ENCODE data around the gene SPPL2A. TPM values are rescaled to one million over a fixed set of nuclear protein-coding genes. Genes with fewer than 3 reads are reported as not detected.

SPPL2A gene
- total and polyA plus RNA-seq, 10 donors, result 18.0 to 425 (median 113) TPM

DNA sequence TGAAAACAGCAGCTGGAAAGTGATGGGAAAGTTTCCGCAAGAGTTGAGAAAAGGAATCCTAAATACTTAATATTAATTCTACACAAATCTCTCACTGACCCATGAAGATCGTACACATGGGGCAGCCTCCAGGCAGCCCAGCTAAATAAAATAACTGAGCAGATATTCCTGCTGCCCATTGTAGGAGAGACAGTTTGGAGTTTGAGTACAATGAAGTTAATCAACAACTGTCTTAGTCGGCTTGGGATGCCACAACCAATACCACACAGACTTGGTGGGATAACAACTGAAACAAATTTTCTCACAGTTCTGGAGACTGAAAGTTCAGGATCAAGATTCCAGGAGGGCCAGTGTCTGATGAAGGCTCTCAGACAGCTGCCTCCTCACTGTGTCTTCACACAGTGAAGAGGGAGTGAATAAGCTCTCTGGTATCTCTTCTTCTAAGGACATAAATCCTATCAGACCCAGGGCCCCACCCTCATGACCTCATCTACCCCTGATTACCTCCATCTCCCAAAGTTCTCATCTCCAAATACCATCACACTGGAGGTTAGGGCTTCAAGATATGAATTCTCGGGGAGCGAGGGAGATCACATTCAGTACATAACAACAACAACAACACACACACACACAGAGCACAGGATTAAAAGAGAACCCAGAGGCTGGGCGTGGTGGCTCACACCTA, 88.6 kb downstream of the SPPL2A start:
- 86 to 94% (median 92%) methylated on average over 6 of the region's 6 CpGs for WGBS, 5 donors
- intact Hi-C loops (cut with DNase I; ENCODE audit: low total_unique reads), result loop anchor here (5.0 kb wide), 1 partner anchor 205 kb away; no protein-coding TSS in a partner anchor
- Histone ChIP-seq H3K27ac (no peak overlapping the region), H3K4me1 (peaks cover 0 to 79% (median 32%) of the 10 kb centered on the region in 6 donors), H3K9me3 (no peaks in the 10 kb centered on the region), H3K27me3 (replicated peaks in 1 of 7) (no peaks in the 10 kb centered on the region), H3K4me3 (no peak overlapping the region), H3K36me3 (peaks cover 0 to 51% (median 3%) of the 10 kb centered on the region in 6 donors)
- no peak for DNase-seq
- TF ChIP-seq POLR2AphosphoS5 (IDR thresholded peaks at IDR 0.05) (no peak), POLR2A (IDR thresholded peaks at IDR 0.05) (no peak)
- TF ChIP-seq, protein P1, sequence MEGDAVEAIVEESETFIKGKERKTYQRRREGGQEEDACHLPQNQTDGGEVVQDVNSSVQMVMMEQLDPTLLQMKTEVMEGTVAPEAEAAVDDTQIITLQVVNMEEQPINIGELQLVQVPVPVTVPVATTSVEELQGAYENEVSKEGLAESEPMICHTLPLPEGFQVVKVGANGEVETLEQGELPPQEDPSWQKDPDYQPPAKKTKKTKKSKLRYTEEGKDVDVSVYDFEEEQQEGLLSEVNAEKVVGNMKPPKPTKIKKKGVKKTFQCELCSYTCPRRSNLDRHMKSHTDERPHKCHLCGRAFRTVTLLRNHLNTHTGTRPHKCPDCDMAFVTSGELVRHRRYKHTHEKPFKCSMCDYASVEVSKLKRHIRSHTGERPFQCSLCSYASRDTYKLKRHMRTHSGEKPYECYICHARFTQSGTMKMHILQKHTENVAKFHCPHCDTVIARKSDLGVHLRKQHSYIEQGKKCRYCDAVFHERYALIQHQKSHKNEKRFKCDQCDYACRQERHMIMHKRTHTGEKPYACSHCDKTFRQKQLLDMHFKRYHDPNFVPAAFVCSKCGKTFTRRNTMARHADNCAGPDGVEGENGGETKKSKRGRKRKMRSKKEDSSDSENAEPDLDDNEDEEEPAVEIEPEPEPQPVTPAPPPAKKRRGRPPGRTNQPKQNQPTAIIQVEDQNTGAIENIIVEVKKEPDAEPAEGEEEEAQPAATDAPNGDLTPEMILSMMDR (IDR thresholded peaks at IDR 0.05 in 8 of 11, conservative IDR thresholded peaks at IDR 0.05 in 3 of 11), result no peak

DNA sequence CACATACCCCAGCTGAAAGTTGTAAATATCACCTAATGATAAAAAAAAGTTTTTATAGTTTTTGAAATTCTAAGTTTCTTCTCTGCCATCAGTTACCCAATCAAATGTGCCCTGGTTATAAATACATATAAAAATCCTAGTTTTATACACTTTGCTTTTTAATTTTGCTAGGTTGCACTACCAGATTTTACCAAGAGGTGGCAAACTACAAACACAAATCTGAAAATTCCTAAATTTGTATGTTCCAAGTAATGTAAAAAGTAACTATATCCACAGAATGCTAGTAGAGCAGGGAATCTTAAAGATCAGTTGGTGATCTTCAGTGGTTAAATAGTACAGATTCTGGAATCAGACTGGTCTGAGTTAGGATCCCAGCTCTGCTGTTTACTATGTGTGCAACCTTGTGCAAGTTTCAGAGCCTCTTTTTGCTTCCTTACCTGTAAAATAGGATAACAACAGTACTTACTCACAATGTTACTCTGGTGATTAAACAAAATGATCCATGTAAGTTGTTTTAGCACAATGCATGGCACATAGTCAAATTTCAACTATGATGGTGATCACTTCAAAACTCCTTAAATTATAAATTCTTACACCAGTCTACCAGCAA, 89.9 kb downstream of the SPPL2A start:
- intact Hi-C loops (cut with DNase I; ENCODE audit: low total_unique reads), result loop anchor here (5.0 kb wide), 1 partner anchor 207 kb away; no protein-coding TSS in a partner anchor
- Histone ChIP-seq H3K4me3 (no peak overlapping the region), H3K36me3 (peaks cover 0 to 46% (median 3%) of the 10 kb centered on the region in 6 donors), H3K9me3 (no peaks in the 10 kb centered on the region), H3K27me3 (replicated peaks in 1 of 7) (no peaks in the 10 kb centered on the region), H3K27ac (peak overlapping the region in 1 of 8 donors; percentile 4), H3K4me1 (peaks cover 0 to 74% (median 27%) of the 10 kb centered on the region in 6 donors)
- TF ChIP-seq, protein P1 (IDR thresholded peaks at IDR 0.05 in 8 of 11, conservative IDR thresholded peaks at IDR 0.05 in 3 of 11), result peak; percentile 62 to 82 (median 69)
- no peak for TF ChIP-seq POLR2AphosphoS5 (IDR thresholded peaks at IDR 0.05)
- no peak for DNase-seq

DNA sequence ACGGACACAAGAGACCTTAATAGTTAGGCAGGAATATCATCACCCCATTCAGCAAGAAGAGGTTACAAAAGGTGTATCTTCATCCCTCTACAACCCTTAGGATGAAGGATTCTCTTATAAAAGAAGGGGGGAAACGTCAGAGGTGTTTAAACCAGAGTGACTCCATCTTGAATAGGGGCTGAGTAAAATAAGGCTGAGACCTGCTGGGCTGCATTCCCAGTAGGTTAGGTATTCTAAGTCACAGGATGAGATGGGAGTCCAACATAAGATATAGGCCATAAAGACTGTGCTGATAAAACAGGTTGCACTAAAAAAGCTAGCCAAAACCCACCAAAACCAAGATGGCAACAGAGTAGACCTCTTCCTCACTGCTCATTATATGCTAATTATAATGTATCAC, 95.4 kb downstream of the SPPL2A start:
- Histone ChIP-seq H3K4me3 (no peak overlapping the region), H3K4me1 (peaks cover 0 to 35% (median 4%) of the 10 kb centered on the region in 6 donors), H3K27me3 (replicated peaks in 1 of 7) (no peaks in the 10 kb centered on the region), H3K36me3 (peaks cover 0 to 56% (median 3%) of the 10 kb centered on the region in 6 donors), H3K9me3 (no peaks in the 10 kb centered on the region), H3K27ac (no peak overlapping the region)
- TF ChIP-seq POLR2A (IDR thresholded peaks at IDR 0.05) (no peak), POLR2AphosphoS5 (IDR thresholded peaks at IDR 0.05) (no peak)
- TF ChIP-seq, protein P1 (IDR thresholded peaks at IDR 0.05 in 8 of 11, conservative IDR thresholded peaks at IDR 0.05 in 3 of 11), result no peak
- WGBS, 5 donors, result 83 to 93% (median 90%) methylated on average over 2 of the region's 2 CpGs
- no peak for DNase-seq
- intact Hi-C loops (cut with DNase I; ENCODE audit: low total_unique reads), result no loop called here

- Histone ChIP-seq H3K27me3 (replicated peaks in 1 of 7) (no peaks in the 10 kb centered on the region), H3K4me1 (peaks cover 0 to 30% (median 4%) of the 10 kb centered on the region in 6 donors), H3K36me3 (peaks cover 0 to 56% (median 3%) of the 10 kb centered on the region in 6 donors), H3K9me3 (no peaks in the 10 kb centered on the region), H3K27ac (no peak overlapping the region), H3K4me3 (no peak overlapping the region)
- 96 to 100% (median 97%) methylated on average over 1 of the region's 1 CpG for WGBS, 5 donors
- TF ChIP-seq POLR2A (IDR thresholded peaks at IDR 0.05), result no peak
- TF ChIP-seq, protein P1 (IDR thresholded peaks at IDR 0.05 in 8 of 11, conservative IDR thresholded peaks at IDR 0.05 in 3 of 11), result no peak
- intact Hi-C loops (cut with DNase I; ENCODE audit: low total_unique reads), result no loop called here
- DNase-seq, result no peak
Observed at GRCh38 chr15:50669611-50670010, 95.9 kb downstream of the SPPL2A start.

Data from spleen (tissue), 11 donors.